HG03521 (cell line): ENCODE measurements around the gene GPA33.

Experiments
- ATAC-seq: cut with Tn5 transposase; IDR thresholded peaks from one replicate; pipeline ENCODE4 v1.9.1; 2021; ENCODE audit warnings: mild to moderate bottlenecking, moderate library complexity; ENCODE audit not compliant: unreplicated experiment

Gene GPA33

DNA sequence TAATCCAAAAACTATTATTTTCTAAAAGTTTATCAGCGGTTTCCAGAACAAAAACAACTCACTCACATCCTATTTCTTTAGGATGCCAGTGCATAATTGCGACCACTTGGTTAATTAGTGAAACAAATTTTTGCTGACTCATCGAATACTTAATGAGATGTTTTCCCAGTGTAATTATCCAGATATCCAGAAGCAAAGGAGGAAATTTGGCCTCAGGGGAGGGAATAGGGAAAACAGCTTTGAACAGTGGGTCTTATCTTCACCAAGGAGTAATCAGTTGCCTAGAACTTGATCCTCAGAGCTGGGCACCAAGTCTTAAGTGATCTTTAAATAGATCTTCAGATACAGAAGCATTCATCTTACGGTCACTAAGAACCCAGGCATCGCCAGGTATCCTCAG is 28.0 kb upstream of the GPA33 start:
- ATAC-seq: no peak

DNA sequence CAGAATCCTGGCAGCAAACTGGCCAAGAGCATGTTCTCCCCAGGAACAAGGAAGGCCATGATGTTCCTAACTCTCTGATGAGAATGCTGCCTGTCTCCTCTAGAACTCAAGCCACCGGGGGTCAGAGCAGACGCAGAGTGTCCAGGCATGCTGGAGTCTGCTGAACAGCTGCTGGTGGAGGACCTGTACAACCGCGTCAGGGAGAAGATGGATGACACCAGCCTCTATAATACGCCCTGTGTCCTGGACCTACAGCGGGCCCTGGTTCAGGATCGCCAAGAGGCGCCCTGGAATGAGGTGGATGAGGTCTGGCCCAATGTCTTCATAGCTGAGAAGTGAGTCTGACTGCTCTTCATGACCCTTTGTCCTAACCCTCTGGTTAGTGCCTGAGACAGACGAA is 27.0 kb upstream of the GPA33 start:
- no peak for ATAC-seq

DNA sequence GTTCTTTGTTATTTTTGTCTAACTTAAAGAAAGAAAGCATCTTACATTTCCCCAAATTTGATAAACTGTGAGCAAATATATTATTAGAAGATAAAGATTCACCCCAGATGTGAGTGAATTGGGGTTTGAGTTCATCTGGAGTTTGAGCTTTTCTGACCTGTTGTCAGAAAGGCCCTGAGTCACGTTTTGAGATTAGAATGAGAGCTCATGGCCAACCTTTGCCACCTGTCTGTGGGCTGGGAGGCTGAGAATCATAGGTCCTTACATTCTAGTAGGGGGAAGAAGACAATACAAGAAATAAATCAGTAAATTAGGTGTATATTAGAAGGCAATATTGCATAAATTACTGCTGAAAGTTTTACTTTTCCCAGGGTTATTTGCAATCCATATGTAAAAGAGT is 26.0 kb upstream of the GPA33 start:
- no peak for ATAC-seq

DNA sequence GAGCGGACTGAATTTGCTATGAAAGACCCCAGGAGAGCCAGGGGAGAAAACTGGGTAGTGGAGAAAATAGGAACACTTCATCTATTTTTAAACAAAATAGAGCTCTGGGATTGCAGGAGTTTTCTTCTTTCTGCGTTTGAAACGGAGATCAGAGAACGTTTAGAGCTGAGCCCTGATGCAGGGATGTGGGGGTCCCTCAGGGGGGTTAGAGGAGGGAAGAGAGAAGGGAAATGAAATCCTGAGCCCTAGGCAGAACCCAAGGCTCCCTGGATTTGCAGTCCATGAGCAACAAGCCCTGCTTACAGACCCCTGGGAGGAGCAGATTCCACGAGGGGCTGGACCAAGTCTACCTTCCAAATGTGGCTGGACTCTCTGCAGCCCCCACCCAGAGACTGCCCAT is 25.5 kb upstream of the GPA33 start:
- no peak for ATAC-seq

DNA sequence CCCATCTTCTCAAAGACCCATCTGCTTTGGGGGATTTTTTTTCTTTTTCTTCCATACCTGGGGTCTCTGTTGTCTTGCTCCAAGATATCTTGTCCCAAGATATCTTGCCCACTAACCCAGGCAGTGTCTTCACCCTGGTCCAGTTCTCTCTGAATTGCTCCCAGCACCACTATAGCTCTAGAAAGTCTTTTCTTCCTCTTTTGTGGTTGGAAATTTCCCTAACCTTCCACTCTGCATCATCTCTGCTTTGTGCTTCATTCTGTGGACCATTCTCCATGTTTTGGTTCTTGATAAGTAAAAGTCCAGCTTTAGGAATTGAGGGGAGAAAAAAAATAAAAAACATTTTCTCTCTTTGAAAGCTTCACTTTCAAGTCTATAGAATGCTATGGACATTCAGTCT is 24.5 kb upstream of the GPA33 start:
- no peak for ATAC-seq

DNA sequence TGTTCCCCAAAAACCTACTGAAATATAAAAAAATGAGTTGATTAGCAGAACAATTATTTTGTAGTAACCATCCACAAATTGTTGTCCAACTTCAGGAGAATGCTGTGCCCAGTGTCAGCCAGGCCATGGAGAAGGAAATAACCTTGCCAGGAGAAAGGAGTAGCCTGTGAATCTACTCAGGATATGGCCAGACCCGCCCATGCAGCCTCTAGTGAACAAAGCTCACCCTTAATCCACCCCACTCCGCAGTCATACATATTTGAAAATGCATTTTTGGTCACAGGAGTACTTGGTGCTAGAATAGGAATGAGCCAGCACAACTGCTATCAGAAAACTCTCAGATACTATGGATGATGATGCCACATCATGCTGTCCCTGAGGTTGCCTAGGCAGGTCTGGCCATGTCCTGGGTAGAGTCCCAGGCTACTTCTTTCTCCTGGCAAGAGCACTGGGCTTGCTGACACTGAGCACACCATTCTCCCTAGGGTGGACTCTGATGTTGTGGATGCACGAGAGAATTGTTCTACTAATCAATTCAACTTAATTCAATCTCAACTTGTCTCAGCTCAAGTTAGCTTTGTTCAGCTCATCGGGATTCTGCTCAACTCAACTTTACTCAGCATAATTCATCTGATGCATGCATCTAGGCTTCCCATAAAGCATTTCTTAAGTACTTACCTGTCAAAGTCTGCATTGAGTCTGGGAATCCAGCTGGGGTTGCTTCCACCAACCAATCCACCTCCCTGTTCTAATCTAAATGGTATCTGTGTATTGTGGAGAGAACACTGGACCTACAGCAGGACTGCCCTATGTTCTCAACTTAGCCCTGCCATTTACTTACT is 21.9 kb upstream of the GPA33 start:
- ATAC-seq: no peak

DNA sequence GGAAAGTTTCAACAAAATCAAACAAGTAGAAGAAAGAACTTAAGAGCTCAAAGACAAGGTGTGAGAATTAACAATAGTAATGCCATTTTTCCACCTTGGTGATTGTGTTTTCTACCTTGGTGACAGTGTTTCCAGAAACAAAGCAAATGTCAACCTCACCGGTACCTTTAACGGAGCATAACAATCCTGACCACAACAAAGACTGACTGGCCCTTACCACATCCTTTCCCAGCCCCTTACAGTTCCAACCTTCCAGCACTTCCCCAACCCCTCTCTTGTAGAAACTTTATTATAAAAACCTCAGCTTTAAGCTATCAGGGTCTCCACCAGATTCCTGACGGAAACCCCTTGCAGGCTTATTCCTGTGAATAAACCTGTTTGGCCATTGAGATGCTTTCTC is 20.4 kb upstream of the GPA33 start:
- ATAC-seq: no peak

DNA sequence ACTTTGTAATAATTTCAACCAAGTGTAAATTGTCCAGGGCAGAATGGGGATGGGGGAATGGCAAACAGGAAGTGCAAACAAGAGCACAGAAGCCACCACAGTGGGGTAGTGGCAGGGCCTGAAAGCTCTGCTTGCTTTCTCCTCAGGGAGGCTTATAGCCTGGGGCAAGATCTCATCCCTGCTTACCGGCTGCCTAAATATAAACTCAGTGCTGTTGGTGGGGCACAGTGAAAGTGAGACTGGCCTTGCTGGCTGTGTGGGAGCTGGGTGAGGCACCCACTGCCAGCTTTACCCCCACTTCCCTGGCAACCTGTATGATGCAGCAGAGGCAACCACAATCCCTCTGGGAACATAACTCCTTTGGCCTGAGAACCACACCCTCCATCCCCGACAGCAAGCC is 18.9 kb upstream of the GPA33 start:
- no peak for ATAC-seq

DNA sequence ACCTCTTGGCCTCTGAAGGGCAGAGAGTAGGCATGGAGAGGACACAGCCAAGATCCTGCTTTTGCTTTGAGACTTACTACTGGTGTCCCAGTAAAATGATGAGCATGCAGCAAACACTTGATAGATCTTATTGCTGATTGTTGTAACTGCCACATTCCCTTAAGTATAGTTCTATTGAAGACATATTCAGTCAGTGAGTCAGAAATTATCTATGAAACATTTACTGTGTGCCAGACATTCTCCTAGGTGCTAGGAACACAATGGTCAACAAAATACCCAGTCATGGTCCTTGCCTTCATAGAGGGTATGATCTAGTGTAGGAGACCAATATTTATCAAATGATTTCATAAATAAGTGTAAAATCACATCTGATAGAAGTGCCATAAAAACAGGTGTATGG is 17.3 kb upstream of the GPA33 start:
- ATAC-seq: no peak

DNA sequence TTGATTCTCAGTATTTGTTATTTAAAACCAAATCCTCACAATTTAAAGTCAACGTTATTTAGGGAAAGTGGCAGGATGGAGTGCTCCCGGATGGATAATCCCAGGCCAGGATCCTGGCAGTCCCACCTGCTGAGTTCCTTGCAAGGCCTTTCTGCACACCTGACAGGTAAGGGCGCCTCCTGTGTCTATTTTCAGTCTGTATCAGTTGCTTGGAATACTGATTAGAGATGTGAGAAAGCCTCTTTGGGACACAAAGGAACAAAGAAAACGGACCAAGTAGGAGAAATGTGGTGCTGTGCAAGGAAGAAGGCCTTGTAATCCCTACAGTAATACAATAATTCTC is 15.9 kb upstream of the GPA33 start:
- ATAC-seq: no peak

DNA sequence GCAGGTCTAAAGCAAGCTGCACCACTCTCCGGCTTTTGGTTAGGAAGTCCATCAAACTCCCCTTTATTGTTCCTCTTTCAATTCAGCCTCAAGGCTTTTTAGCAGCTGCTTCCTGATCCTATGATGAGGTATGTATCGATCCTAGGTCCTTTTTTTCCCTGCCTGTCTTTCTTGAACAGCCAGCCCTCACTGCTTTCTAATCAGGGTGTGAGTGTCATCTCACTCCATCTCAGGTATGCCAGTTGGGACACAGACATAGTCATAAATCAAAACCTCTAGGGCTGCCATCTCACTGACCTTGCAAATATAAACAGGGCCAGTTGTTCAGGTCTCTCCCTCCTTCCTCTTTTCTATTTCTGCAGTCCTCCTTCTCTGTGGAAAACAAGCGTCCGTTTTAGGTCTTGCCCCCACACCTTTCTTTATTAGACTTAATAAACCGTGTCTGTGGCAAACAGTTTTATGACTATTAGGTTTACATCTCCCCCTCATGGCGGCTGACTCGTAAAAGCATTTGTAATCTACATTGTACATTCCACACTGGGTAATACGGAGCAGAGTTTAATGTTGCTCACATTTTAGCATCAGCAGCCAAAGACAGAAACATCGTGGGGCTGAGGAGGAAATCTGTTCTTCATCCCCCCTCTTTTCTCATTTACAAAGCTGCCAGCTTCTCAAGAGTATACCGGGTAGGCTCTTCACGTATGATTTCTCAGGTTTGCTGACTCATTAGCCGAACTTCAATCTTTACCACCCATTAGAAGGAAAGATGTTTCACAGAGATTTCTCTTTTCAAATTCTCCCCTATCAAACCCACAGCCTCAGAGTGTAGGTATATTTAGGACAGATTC is 15.3 kb upstream of the GPA33 start:
- ATAC-seq: no peak

DNA sequence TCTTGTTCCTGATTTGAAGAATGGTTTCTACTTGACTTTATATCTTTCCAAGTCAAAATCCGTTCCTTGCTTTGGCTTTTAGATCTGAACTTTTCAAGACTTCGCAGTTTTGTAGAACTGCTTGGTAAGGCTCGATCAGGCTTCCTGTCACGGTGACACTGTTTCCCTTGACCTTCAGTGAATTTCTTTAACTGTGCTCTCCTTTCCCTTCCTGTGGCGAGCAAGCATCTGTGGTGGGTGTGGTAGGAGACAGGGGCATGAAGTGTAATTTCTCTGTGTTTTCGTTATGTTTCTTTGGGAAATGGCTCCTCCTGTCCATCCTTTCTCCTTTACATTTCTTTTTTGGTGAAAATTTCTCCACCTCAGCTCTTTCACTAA is 14.1 kb upstream of the GPA33 start:
- no peak for ATAC-seq

DNA sequence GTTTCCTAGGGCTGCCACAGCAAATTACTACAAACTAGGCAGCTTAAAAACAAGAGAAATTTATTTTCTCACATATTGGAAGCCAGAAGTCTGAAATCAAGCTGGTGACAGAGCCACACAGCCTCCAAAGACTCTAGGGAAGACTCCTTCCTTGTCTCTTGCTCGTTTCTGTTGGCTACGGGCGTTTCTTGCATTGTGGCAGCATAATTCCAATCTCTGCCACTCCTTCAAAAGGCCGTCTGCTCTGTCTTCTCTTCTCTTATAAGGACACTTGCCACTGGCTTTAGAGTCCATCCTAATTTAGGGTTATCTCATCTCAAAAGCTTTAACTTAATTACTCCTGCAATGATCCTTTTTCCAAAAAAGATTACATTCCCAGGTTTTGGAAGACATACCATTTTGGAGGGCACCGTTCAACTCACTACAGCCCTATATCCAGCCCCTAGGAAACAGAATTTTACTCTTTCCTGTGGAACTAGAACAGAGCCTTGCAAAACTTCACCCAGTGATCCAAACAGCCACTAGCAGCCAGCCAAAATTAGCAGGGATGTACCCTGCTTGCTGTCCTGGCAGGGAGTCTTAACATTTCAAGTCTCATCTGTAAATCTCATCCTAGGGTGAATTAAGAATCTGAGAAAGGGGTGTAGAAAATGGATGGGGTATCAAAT is 12.9 kb upstream of the GPA33 start:
- no peak for ATAC-seq

DNA sequence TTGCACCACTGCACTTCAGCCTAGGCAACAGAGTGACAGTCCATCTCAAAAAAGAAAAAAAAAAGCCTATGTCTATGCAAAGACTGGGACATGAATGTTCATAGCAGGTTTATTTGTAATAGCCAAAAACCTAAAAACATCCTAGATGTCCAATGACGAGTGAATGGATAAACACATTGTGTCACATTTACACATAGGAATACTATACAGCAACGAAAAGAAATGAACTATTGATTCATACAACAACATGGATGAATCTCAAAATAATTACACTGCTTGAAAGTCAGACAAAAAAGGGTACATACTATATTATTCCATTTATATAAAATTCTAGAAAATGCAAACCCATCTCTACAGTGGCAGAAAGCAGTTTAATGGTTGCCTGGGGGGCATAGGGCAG is 11.6 kb upstream of the GPA33 start:
- no peak for ATAC-seq

DNA sequence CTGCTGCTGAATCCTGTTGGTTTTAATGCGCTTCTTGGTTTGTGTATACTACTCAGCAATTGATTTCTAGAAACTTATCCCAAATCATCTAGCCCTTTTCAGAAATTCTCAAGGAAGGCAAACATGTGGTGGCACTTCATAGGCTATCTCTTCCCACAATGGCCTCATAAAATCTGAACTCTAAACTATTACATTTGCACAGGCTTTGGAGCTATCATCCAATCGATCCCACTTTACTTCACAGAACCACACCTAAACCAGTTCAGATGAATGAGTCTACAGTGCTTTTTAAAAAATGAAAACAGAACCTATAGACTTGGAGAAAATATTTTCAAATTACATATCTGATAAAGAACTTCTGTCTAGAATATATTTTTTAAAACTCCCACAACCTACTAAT is 10.6 kb upstream of the GPA33 start:
- ATAC-seq: no peak

DNA sequence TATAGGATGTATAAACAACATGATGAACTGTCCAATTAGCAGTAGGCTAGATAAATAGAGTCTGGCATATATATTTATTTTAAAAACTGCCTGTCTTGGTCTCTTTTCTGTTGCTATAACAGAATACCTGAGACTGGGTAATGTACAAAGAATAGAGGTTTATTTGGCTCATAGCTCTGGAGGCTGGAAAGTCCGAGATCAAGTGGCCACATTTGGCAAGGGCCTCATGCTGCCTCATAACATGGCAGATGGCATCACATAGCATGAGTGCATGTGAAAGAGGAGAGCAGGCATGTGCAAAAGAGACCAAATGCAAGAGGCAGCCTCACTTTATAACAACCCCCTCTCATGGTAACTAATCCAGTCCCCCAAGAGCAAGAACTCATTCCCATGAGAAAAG is 9.7 kb upstream of the GPA33 start:
- ATAC-seq: no peak

DNA sequence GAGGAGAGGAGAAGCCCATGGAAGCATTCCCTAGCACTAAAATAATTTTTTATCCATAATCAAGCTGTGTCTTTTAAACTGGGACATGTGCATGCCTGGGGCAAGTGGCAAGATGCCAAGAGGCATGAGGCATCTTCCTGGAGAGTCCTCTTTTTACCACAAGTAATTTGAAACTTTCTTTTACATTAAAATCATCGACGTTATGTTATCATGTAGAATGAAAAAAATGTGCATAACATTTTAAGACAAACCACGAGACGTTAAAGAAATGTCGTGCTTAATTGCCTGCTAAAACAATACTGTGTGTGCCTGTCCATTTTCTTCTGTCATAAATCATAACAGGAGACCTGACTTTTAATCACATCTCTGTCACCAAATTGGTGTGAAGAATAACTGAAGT is 5.2 kb upstream of the GPA33 start:
- ATAC-seq: no peak

DNA sequence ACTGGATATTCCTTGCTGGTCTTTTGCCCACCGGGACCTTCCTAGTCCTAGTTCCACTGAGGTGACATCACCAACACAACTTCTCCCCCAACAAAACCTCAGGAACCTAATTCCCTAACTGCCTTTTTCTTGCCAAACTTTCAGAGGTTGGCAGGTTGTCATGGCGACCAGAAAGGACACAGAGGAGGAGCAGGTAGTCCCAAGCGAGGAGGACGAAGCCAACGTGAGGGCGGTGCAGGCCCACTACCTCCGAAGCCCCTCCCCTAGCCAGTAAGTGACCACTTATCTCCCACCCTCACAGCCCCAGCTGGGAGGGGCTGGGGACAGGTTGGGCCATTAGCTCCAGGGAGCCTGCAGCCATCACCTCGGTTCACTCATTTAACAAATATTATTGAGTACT is 4.5 kb upstream of the GPA33 start:
- no peak for ATAC-seq

DNA sequence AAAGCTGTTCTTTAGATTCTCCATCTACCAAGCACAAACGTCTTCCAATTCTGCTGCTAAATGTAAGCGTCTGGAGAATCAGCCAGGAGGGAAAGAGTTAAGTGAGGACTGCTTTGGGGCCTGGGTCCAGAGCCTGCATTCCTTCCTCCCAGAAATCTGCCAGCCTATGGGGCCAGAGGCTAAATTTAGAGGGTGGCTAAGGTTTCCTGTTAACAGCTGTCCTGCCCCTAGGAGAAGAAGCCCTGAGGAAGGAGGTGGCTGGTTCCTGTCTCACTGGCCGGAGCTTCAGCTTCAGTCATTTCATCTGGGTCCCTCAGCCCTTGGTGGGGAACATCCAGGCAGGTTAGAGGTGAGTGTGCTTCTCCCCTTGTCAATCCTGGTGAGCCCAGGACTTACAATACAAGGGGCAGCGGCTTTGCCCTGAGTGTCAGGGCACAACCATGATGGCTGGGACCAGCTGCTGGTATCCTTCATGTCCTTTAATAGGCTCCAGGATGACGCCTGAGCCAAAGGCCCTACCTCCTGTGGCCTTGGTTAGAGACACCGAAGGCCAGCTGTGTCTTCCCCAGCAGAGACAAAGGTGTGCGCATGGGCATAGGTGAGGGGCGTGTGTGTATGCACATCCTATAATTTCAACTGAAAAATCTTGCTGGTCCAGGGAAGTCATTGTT is 3.8 kb upstream of the GPA33 start, which contains the start of gene STYXL2:
Gene STYXL2, plus strand, starts transcription at position 230 of the 671 bp plus-strand sequence. CDS start 775 bp downstream, outside the sequence.
- no peak for ATAC-seq

DNA sequence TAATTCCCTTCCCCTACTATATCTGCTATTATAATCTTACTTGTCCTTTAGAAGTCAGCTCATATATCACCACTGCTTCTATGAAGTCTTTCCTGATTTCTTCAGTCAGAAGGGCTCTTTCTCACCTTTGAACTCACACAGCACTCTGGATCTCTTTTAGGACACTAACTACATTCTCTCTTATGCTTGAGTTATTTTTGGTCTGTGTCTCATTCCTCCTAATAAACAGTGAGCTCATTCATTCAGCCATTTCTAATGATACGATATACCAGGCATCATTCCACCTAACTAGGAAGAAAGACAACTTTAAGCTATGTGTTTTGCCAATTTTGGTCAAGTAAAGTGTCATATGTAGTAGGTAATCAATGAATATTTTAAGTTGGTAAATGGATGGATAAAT is 2.5 kb upstream of the GPA33 start:
- ATAC-seq: no peak

DNA sequence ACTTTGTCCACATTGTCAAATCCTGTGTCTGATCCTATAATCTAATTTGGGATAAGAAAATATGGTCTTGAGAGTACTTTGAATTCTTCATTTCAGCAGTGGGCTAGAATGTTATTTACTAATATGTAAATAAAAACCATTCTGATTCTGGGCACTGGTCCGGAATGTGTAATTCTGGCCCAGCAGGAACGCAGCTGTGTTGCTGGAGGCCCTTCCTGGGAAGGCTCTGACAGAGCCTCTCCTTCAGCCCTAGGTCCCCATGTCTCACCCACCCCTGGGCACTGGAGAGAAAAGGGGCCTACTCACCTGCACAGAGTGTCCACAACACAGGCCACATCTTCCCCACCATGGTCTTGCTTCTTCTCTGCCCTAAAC is 251 bp downstream of the GPA33 start:
- no peak for ATAC-seq
